NCI-H345 (cell line): ENCODE data around the gene MTIF2.
"Not testable (repeated sequence)": the region's sequence is repeated elsewhere in the genome, so short reads cannot be mapped to it uniquely, and the experiment has no call there.

ENCODE experiments used
- DNase-seq: peaks from one replicate; lab custom pipeline; 2025; lab: John Stamatoyannopoulos, UW

Gene MTIF2

GRCh38 chr2:55186837-55187236 is 82.2 kb downstream of the MTIF2 start:
- DNase-seq, result not testable (repeated sequence)
